Measurements from ENCODE around the gene DGKI. TPM values are rescaled to one million over a fixed set of nuclear protein-coding genes. Genes with fewer than 3 reads are reported as not detected.

Gene DGKI
- total RNA-seq, 3 donors from 2014 or later (not counting 1 experiment from before 2014, with no cell fraction given): 0.53 TPM; not detected in 2

- ATAC-seq: peak in 1 of 3 donors; percentile 39
- Mint-ChIP-seq H3K9me3 (no peaks in the 10 kb centered on the region), H3K27me3 (ENCODE audit: low read depth in 2 of 2) (peaks cover 0 to 11% of the 10 kb centered on the region in 2 donors), H3K27ac (no peak overlapping the region), H3K4me3 (no peak overlapping the region), H3K4me1 (no peaks in the 10 kb centered on the region), H3K36me3 (no peaks in the 10 kb centered on the region)
- H3K27me3 ChIP-seq (ENCODE audit: control insufficient read depth, insufficient read depth, low read length): no peaks in the 10 kb centered on the region
- DNase-seq: no peak
- no peaks in the 10 kb centered on the region for H3K36me3 ChIP-seq (ENCODE audit: control insufficient read depth, insufficient read depth, low read length)
- intact Hi-C loops (cut with micrococcal nuclease): no loop called here
- no peak overlapping the region for H3K27ac ChIP-seq (ENCODE audit: low read length)
- no peak for TF ChIP-seq CTCF (IDR thresholded peaks at IDR 0.05)
- no peaks in the 10 kb centered on the region for H3K9me3 ChIP-seq (ENCODE audit: control insufficient read depth, insufficient read depth, low read length)
- H3K4me1 ChIP-seq (ENCODE audit: control insufficient read depth, insufficient read depth, low read length): no peaks in the 10 kb centered on the region
- no peak overlapping the region for H3K4me3 ChIP-seq (ENCODE audit: low read length)
- WGBS (ENCODE audit: insufficient coverage): 89% methylated on average over 5 of the region's 5 CpGs
Observed at GRCh38 chr7:137671920-137672319, 174.9 kb downstream of the DGKI start.

- no peak overlapping the region for H3K4me3 Mint-ChIP-seq
- no peaks in the 10 kb centered on the region for H3K4me1 Mint-ChIP-seq
- intact Hi-C loops (cut with micrococcal nuclease): no loop called here
- H3K27ac ChIP-seq (ENCODE audit: low read length): no peak overlapping the region
- H3K4me1 ChIP-seq (ENCODE audit: control insufficient read depth, insufficient read depth, low read length): no peaks in the 10 kb centered on the region
- no peak overlapping the region for H3K27ac Mint-ChIP-seq
- TF ChIP-seq CTCF (IDR thresholded peaks at IDR 0.05): no peak
- DNase-seq (no peak), ATAC-seq (no peak)
- no peaks in the 10 kb centered on the region for H3K9me3 ChIP-seq (ENCODE audit: control insufficient read depth, insufficient read depth, low read length)
- WGBS (ENCODE audit: insufficient coverage): 81% methylated on average over 7 of the region's 7 CpGs
- H3K36me3 ChIP-seq (ENCODE audit: control insufficient read depth, insufficient read depth, low read length): no peaks in the 10 kb centered on the region
- H3K36me3 Mint-ChIP-seq: no peaks in the 10 kb centered on the region
- H3K27me3 Mint-ChIP-seq (ENCODE audit: low read depth in 2 of 2): peaks cover 0 to 9% of the 10 kb centered on the region in 2 donors
- no peaks in the 10 kb centered on the region for H3K27me3 ChIP-seq (ENCODE audit: control insufficient read depth, insufficient read depth, low read length)
- H3K9me3 Mint-ChIP-seq: no peaks in the 10 kb centered on the region
- no peak overlapping the region for H3K4me3 ChIP-seq (ENCODE audit: low read length)
Observed at GRCh38 chr7:137670222-137671064, 176.3 kb downstream of the DGKI start.

- H3K4me3 ChIP-seq (ENCODE audit: low read length): no peak overlapping the region
- 44% methylated on average over 1 of the region's 2 CpGs for WGBS (ENCODE audit: insufficient coverage)
- H3K36me3 ChIP-seq (ENCODE audit: control insufficient read depth, insufficient read depth, low read length): no peaks in the 10 kb centered on the region
- peaks cover 2 to 8% of the 10 kb centered on the region in 2 donors for H3K27me3 Mint-ChIP-seq (ENCODE audit: low read depth in 2 of 2)
- H3K4me1 Mint-ChIP-seq: no peaks in the 10 kb centered on the region
- no peaks in the 10 kb centered on the region for H3K4me1 ChIP-seq (ENCODE audit: control insufficient read depth, insufficient read depth, low read length)
- ATAC-seq (no peak), DNase-seq (no peak)
- no peaks in the 10 kb centered on the region for H3K27me3 ChIP-seq (ENCODE audit: control insufficient read depth, insufficient read depth, low read length)
- no peak overlapping the region for H3K27ac Mint-ChIP-seq
- no peak for TF ChIP-seq CTCF (IDR thresholded peaks at IDR 0.05)
- no peaks in the 10 kb centered on the region for H3K9me3 Mint-ChIP-seq
- H3K4me3 Mint-ChIP-seq: no peak overlapping the region
- H3K9me3 ChIP-seq (ENCODE audit: control insufficient read depth, insufficient read depth, low read length): no peaks in the 10 kb centered on the region
- H3K36me3 Mint-ChIP-seq: no peaks in the 10 kb centered on the region
- intact Hi-C loops (cut with micrococcal nuclease): no loop called here
- no peak overlapping the region for H3K27ac ChIP-seq (ENCODE audit: low read length)
Observed at GRCh38 chr7:137669706-137670105, 177.1 kb downstream of the DGKI start.

Data from natural killer cell (primary cell).